HEK293 (cell line): ENCODE results near the gene LPP.

Experiments
- CTCF ChIA-PET: fragments of 350-600 bp; formaldehyde crosslinking; extraction: SDS; loops from one replicate; lab custom pipeline; 2021; ENCODE audit warnings: antibody characterized with exemption; lab: Yijun Ruan, JAX
- POLR2A ChIA-PET: fragments of 300-600 bp; formaldehyde crosslinking; extraction: SDS; loops from one replicate; lab custom pipeline; 2020; ENCODE audit warnings: antibody characterized with exemption, inconsistent platforms; lab: Yijun Ruan, JAX
- H3K27ac ChIP-seq: fragments of 200-500 bp; sonication (Bioruptor generic); 2 replicates; pipeline ENCODE4 v1.5.1; 2014; ENCODE audit warnings: low read depth, low read length, control low read depth, inconsistent platforms; ENCODE audit errors: extremely low read depth
- H3K36me3 ChIP-seq, 2 experiments: fragments of 200-500 bp in 1 of 2; sonication (Bioruptor generic) in 1 of 2; 1 replicate in 1 of 2; 2 replicates in 1 of 2; pipeline ENCODE4 v1.5.1; 2014 to 2017; ENCODE audit warnings: inconsistent platforms in 2 of 2, low read length in 2 of 2; ENCODE audit not compliant: control insufficient read depth in 2 of 2, insufficient read depth in 1 of 2
- H3K4me1 ChIP-seq: fragments of 200-500 bp; sonication (Bioruptor generic); 2 replicates; pipeline ENCODE4 v1.5.1; 2014; ENCODE audit warnings: mild to moderate bottlenecking, low read length, inconsistent platforms; ENCODE audit not compliant: control insufficient read depth, insufficient read depth
- H3K4me3 ChIP-seq: 2 replicates; pipeline ENCODE4 v1.5.1; 2011; ENCODE audit warnings: low read depth, mild to moderate bottlenecking, control low read depth, low read length, moderate library complexity
- H3K9me3 ChIP-seq: fragments of 200-500 bp; sonication (Bioruptor generic); 2 replicates; pipeline ENCODE4 v1.5.1; 2014; ENCODE audit warnings: low read depth, low read length, inconsistent platforms; ENCODE audit not compliant: control insufficient read depth, insufficient read depth
- GFI1B ChIP-seq: fragments of 450-650 bp; formaldehyde crosslinking; IDR thresholded peaks from 2 replicates; pipeline ENCODE4 v1.5.1; 2016; ENCODE audit warnings: missing biosample characterization, missing genetic modification characterization
- GLIS2 ChIP-seq: fragments of 450-650 bp; formaldehyde crosslinking; IDR thresholded peaks from 2 replicates; pipeline ENCODE4 v1.5.1; 2016; ENCODE audit warnings: missing biosample characterization, missing genetic modification characterization
- MEIS1 ChIP-seq: sonication (generic); formaldehyde crosslinking; IDR thresholded peaks from 2 replicates; pipeline ENCODE4 v1.8.1; 2022; ENCODE audit warnings: missing genetic modification reagents, mild to moderate bottlenecking, borderline replicate concordance
- SCRT2 ChIP-seq: fragments of 450-650 bp; formaldehyde crosslinking; IDR thresholded peaks from 2 replicates; pipeline ENCODE4 v1.5.1; 2016; ENCODE audit warnings: missing biosample characterization, missing genetic modification characterization
- ZBTB7A ChIP-seq: fragments of 450-650 bp; formaldehyde crosslinking; IDR thresholded peaks from 2 replicates; pipeline ENCODE4 v1.5.1; 2016; ENCODE audit warnings: low read depth, missing biosample characterization, missing genetic modification characterization
- ZNF324 ChIP-seq: fragments of 450-650 bp; formaldehyde crosslinking; IDR thresholded peaks from 2 replicates; pipeline ENCODE4 v1.5.1; 2016; ENCODE audit warnings: missing biosample characterization, missing genetic modification characterization
- ZNF350 ChIP-seq: fragments of 450-650 bp; formaldehyde crosslinking; IDR thresholded peaks from 2 replicates; pipeline ENCODE4 v1.5.0; 2017; ENCODE audit warnings: missing biosample characterization, mild to moderate bottlenecking, missing genetic modification characterization
- ZNF354C ChIP-seq: fragments of 450-650 bp; formaldehyde crosslinking; IDR thresholded peaks from 2 replicates; pipeline ENCODE4 v1.5.1; 2016; ENCODE audit warnings: missing biosample characterization, missing genetic modification characterization, low read depth, borderline replicate concordance
- ZNF560 ChIP-seq: fragments of 450-650 bp; formaldehyde crosslinking; IDR thresholded peaks from 2 replicates; pipeline ENCODE4 v1.5.1; 2017; ENCODE audit warnings: missing biosample characterization, missing genetic modification characterization, borderline replicate concordance
- ZNF629 ChIP-seq: fragments of 450-650 bp; formaldehyde crosslinking; IDR thresholded peaks from 2 replicates; pipeline ENCODE4 v1.5.1; 2017; ENCODE audit warnings: missing biosample characterization, missing genetic modification characterization
- ZNF654 ChIP-seq: fragments of 450-650 bp; formaldehyde crosslinking; IDR thresholded peaks from 2 replicates; pipeline ENCODE4 v1.5.1; 2016; ENCODE audit warnings: low read depth, missing biosample characterization, missing genetic modification characterization
- TF ChIP-seq, protein P1 (sequence below): sonication (generic); formaldehyde crosslinking; IDR thresholded peaks from 2 replicates; pipeline ENCODE4 v1.8.1; 2022; ENCODE audit warnings: mild to moderate bottlenecking, moderate library complexity, missing genetic modification reagents
- TF ChIP-seq, protein P2 (sequence below): fragments of 450-650 bp; formaldehyde crosslinking; IDR thresholded peaks from 2 replicates; pipeline ENCODE4 v1.5.1; 2016; ENCODE audit warnings: missing biosample characterization, missing genetic modification characterization
- TF ChIP-seq, protein P3 (sequence below): fragments of 450-650 bp; formaldehyde crosslinking; IDR thresholded peaks from 2 replicates; pipeline ENCODE4 v1.5.1; 2016; ENCODE audit warnings: missing biosample characterization, missing genetic modification characterization
- TF ChIP-seq, protein P4 (sequence below): fragments of 450-650 bp; formaldehyde crosslinking; IDR thresholded peaks from 2 replicates; pipeline ENCODE4 v1.5.1; 2016; ENCODE audit warnings: missing biosample characterization, missing genetic modification characterization
- TF ChIP-seq, protein P5 (sequence below): fragments of 450-650 bp; formaldehyde crosslinking; IDR thresholded peaks from 2 replicates; pipeline ENCODE4 v1.5.1; 2016; ENCODE audit warnings: missing biosample characterization, missing genetic modification characterization
- TF ChIP-seq, protein P6 (sequence below): fragments of 450-650 bp; formaldehyde crosslinking; IDR thresholded peaks from 2 replicates; pipeline ENCODE4 v1.5.1; 2016; ENCODE audit warnings: missing biosample characterization, missing genetic modification characterization

LPP gene

DNA sequence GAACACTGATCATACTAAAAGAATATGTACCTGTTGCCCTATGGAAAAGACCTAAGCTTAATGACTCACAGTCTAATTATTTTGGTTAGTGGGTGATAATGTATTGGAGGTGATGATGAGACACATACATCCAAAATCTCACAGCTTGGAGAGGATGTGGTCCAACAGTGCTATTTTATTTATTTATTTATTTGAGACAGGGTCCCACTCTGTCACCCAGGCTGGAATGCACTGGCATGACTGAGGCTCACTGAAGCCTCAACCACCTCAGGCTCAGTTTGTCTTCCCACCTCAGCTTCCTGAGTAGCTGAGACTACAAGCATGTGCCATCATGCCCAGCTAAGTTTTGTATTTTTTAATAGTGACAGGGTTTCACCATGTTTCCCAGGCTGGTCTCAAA lies 35.0 kb downstream of the LPP start:
- Histone ChIP-seq H3K4me1 (peaks cover 9% of the 10 kb centered on the region), H3K27ac (no peak overlapping the region), H3K36me3 (peaks cover 0 to 11% of the 10 kb centered on the region in 2 experiments; a peak in 1 of 3 replicates), H3K4me3 (no peak overlapping the region)
- TF ChIP-seq, protein P1, sequence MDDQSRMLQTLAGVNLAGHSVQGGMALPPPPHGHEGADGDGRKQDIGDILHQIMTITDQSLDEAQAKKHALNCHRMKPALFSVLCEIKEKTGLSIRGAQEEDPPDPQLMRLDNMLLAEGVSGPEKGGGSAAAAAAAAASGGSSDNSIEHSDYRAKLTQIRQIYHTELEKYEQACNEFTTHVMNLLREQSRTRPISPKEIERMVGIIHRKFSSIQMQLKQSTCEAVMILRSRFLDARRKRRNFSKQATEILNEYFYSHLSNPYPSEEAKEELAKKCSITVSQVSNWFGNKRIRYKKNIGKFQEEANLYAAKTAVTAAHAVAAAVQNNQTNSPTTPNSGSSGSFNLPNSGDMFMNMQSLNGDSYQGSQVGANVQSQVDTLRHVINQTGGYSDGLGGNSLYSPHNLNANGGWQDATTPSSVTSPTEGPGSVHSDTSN (CRISPR knock-in tag): no peak
- TF ChIP-seq, protein P2, sequence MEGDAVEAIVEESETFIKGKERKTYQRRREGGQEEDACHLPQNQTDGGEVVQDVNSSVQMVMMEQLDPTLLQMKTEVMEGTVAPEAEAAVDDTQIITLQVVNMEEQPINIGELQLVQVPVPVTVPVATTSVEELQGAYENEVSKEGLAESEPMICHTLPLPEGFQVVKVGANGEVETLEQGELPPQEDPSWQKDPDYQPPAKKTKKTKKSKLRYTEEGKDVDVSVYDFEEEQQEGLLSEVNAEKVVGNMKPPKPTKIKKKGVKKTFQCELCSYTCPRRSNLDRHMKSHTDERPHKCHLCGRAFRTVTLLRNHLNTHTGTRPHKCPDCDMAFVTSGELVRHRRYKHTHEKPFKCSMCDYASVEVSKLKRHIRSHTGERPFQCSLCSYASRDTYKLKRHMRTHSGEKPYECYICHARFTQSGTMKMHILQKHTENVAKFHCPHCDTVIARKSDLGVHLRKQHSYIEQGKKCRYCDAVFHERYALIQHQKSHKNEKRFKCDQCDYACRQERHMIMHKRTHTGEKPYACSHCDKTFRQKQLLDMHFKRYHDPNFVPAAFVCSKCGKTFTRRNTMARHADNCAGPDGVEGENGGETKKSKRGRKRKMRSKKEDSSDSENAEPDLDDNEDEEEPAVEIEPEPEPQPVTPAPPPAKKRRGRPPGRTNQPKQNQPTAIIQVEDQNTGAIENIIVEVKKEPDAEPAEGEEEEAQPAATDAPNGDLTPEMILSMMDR (tag by site-specific recombination): no peak
- TF ChIP-seq, protein P3, sequence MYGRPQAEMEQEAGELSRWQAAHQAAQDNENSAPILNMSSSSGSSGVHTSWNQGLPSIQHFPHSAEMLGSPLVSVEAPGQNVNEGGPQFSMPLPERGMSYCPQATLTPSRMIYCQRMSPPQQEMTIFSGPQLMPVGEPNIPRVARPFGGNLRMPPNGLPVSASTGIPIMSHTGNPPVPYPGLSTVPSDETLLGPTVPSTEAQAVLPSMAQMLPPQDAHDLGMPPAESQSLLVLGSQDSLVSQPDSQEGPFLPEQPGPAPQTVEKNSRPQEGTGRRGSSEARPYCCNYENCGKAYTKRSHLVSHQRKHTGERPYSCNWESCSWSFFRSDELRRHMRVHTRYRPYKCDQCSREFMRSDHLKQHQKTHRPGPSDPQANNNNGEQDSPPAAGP (tag by site-specific recombination): no peak
- TF ChIP-seq ZNF629 (tag by site-specific recombination): no peak
- no peak for TF ChIP-seq GLIS2 (tag by site-specific recombination)
- peak; percentile 59; the same call in 1 of the 2 replicates for TF ChIP-seq SCRT2 (tag by site-specific recombination)
- TF ChIP-seq, all 188 proteins: peak for 1
- H3K9me3 ChIP-seq: no peaks in the 10 kb centered on the region
- ChIA-PET POLR2A (no interaction called here), CTCF (no interaction called here)

DNA sequence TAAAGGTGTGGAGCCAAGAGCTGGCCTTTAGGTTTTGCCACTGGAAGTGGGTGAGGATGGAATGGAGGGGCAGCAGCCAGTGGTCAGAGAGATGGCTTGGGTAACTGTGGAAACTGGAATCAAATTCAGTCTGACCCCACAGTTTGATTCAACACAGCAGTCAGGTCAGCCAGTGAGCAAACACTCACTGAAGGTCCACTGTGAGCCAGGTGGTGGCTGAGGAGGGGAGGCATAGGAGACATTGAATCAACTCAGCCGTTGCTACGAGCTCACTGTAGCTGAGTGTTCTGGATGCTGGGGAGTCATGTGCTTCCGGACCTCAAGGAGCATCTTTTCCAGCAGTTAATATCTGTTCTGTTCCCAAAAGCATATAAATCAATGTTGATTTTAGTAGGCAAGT lies 37.5 kb downstream of the LPP start:
- POLR2A ChIA-PET: no interaction called here
- TF ChIP-seq, protein P4, sequence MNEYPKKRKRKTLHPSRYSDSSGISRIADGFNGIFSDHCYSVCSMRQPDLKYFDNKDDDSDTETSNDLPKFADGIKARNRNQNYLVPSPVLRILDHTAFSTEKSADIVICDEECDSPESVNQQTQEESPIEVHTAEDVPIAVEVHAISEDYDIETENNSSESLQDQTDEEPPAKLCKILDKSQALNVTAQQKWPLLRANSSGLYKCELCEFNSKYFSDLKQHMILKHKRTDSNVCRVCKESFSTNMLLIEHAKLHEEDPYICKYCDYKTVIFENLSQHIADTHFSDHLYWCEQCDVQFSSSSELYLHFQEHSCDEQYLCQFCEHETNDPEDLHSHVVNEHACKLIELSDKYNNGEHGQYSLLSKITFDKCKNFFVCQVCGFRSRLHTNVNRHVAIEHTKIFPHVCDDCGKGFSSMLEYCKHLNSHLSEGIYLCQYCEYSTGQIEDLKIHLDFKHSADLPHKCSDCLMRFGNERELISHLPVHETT (tag by site-specific recombination): no peak
- TF ChIP-seq, protein P5, sequence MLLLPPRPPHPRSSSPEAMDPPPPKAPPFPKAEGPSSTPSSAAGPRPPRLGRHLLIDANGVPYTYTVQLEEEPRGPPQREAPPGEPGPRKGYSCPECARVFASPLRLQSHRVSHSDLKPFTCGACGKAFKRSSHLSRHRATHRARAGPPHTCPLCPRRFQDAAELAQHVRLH (tag by site-specific recombination): no peak
- no peak for TF ChIP-seq ZNF560
- no peak for TF ChIP-seq ZNF654 (tag by site-specific recombination)
- no peak for TF ChIP-seq ZNF350 (tag by site-specific recombination)
- no peak for TF ChIP-seq ZNF354C (tag by site-specific recombination)
- TF ChIP-seq ZNF324: no peak
- TF ChIP-seq ZBTB7A: no peak
- TF ChIP-seq GFI1B (tag by site-specific recombination): no peak
- TF ChIP-seq, protein P6, sequence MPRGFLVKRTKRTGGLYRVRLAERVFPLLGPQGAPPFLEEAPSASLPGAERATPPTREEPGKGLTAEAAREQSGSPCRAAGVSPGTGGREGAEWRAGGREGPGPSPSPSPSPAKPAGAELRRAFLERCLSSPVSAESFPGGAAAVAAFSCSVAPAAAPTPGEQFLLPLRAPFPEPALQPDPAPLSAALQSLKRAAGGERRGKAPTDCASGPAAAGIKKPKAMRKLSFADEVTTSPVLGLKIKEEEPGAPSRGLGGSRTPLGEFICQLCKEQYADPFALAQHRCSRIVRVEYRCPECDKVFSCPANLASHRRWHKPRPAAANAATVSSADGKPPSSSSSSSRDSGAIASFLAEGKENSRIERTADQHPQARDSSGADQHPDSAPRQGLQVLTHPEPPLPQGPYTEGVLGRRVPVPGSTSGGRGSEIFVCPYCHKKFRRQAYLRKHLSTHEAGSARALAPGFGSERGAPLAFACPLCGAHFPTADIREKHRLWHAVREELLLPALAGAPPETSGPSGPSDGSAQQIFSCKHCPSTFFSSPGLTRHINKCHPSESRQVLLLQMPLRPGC (tag by site-specific recombination): no peak
- no peak for TF ChIP-seq MEIS1 (CRISPR knock-in tag)
- H3K9me3 ChIP-seq: no peaks in the 10 kb centered on the region
- no peak overlapping the region for H3K4me3 ChIP-seq
- H3K4me1 ChIP-seq: 0 out of 2 replicates have a peak, but pooled peaks cover 5% of the 10 kb centered on the region
- no peak overlapping the region for H3K27ac ChIP-seq
- peaks cover 0 to 11% of the 10 kb centered on the region in 2 experiments; a peak in 1 of 3 replicates for H3K36me3 ChIP-seq
- CTCF ChIA-PET: interaction anchor here (0.6 to 0.7 kb wide), 2 partner anchors 168 to 907 kb away, joined by 3 read pairs; no protein-coding TSS in a partner anchor
